HG03442 (cell line): ENCODE results near the gene MRPS2.
"Not testable (repeated sequence)": the region's sequence is repeated elsewhere in the genome, so short reads cannot be mapped to it uniquely, and the experiment has no call there.

Experiments used
- ATAC-seq: cut with Tn5 transposase; IDR thresholded peaks from one replicate; pipeline ENCODE4 v1.9.1; 2021; ENCODE audit warnings: mild to moderate bottlenecking, moderate library complexity; ENCODE audit not compliant: unreplicated experiment

Gene MRPS2

GRCh38 chr9:135514342-135515082 is 14.0 kb downstream of the MRPS2 start:
- no peak for ATAC-seq

- ATAC-seq, result no peak
Observed at GRCh38 chr9:135515083-135515951, 14.8 kb downstream of the MRPS2 start.

- no peak for ATAC-seq
Observed at GRCh38 chr9:135516132-135516860, 15.8 kb downstream of the MRPS2 start.

GRCh38 chr9:135517407-135517822 is 16.9 kb downstream of the MRPS2 start:
- ATAC-seq, result no peak

- no peak for ATAC-seq
Observed at GRCh38 chr9:135519179-135519971, 18.9 kb downstream of the MRPS2 start.

GRCh38 chr9:135520916-135521607 is 20.6 kb downstream of the MRPS2 start, which contains the start of gene LCN1:
Gene LCN1 (plus strand): TSS chr9:135521440. CDS start chr9:135521498, 58 bp downstream.
- ATAC-seq, result no peak

- no peak for ATAC-seq
Observed at GRCh38 chr9:135521608-135522095, 21.2 kb downstream of the MRPS2 start.

GRCh38 chr9:135522137-135522877 is 21.8 kb downstream of the MRPS2 start:
- ATAC-seq, result no peak

GRCh38 chr9:135522931-135523330 is 22.4 kb downstream of the MRPS2 start:
- no peak for ATAC-seq

- no peak for ATAC-seq
Observed at GRCh38 chr9:135523521-135524129, 23.1 kb downstream of the MRPS2 start.

GRCh38 chr9:135524130-135524861 is 23.8 kb downstream of the MRPS2 start:
- ATAC-seq, result no peak

- no peak for ATAC-seq
Observed at GRCh38 chr9:135525241-135526088, 25.0 kb downstream of the MRPS2 start.

GRCh38 chr9:135526089-135526729 is 25.7 kb downstream of the MRPS2 start:
- ATAC-seq, result no peak

- ATAC-seq, result no peak
Observed at GRCh38 chr9:135526730-135527571, 26.5 kb downstream of the MRPS2 start.

GRCh38 chr9:135528842-135529435 is 28.5 kb downstream of the MRPS2 start:
- ATAC-seq, result not testable (repeated sequence)
